DMS153 treated with DMSO at 0.1 percent for 48 hours (cell line): ENCODE data around the gene SH2D7.

ENCODE experiments used
- DNase-seq: peaks from one replicate; lab custom pipeline; 2025; ENCODE audit not compliant: unreplicated experiment; lab: John Stamatoyannopoulos, UW

SH2D7 gene

GRCh38 chr15:78060232-78060631 is 32.1 kb upstream of the SH2D7 start:
- DNase-seq = no peak

GRCh38 chr15:78061963-78062427 is 30.4 kb upstream of the SH2D7 start:
- no peak for DNase-seq

GRCh38 chr15:78063217-78063616 is 29.1 kb upstream of the SH2D7 start:
- DNase-seq = no peak

- DNase-seq = no peak
These were observed 28.4 kb upstream of the SH2D7 start for GRCh38 chr15:78063970-78064385.

GRCh38 chr15:78064544-78064943 is 27.8 kb upstream of the SH2D7 start:
- DNase-seq = no peak

- no peak for DNase-seq
These were observed 27.0 kb upstream of the SH2D7 start for GRCh38 chr15:78065284-78065872.

GRCh38 chr15:78065973-78066946 is 26.1 kb upstream of the SH2D7 start:
- DNase-seq = no peak

- no peak for DNase-seq
These were observed 24.8 kb upstream of the SH2D7 start for GRCh38 chr15:78067328-78068228.

GRCh38 chr15:78069052-78069414 is 23.3 kb upstream of the SH2D7 start:
- no peak for DNase-seq

GRCh38 chr15:78069462-78070029 is 22.8 kb upstream of the SH2D7 start:
- no peak for DNase-seq

GRCh38 chr15:78070049-78070700 is 22.2 kb upstream of the SH2D7 start:
- no peak for DNase-seq

GRCh38 chr15:78071383-78071782 is 21.0 kb upstream of the SH2D7 start:
- DNase-seq = no peak

GRCh38 chr15:78072080-78072892 is 20.1 kb upstream of the SH2D7 start:
- DNase-seq = no peak

GRCh38 chr15:78073046-78073787 is 19.1 kb upstream of the SH2D7 start:
- DNase-seq = no peak

GRCh38 chr15:78075490-78076230 is 16.7 kb upstream of the SH2D7 start:
- no peak for DNase-seq

GRCh38 chr15:78076231-78077052 is 15.9 kb upstream of the SH2D7 start:
- no peak for DNase-seq
